Hematopoietic multipotent progenitor cell (in vitro differentiated cells): ENCODE results near the gene AIMP2. TPM values are rescaled to one million over a fixed set of nuclear protein-coding genes. Genes with fewer than 3 reads are reported as not detected.
A peak's percentile ranks its signal among the peaks of the same experiment; 100 is the strongest.
"Not testable (repeated sequence)": the region's sequence is repeated elsewhere in the genome, so short reads cannot be mapped to it uniquely, and the experiment has no call there.

Experiments
- DNase-seq, 3 donors: peaks; one replicate each; pipeline ENCODE4 v3.0.0-alpha.2; 2011 to 2015; ENCODE audit warnings: low read depth in 2 of 3, low spot score in 2 of 3
- small RNA-seq: library from RNA; depleted of rRNA; stranded (forward); fragments of <200 nt; gene quantifications from one replicate; pipeline ENCODE3, GENCODE V24; 2012
- total RNA-seq: library from RNA; depleted of rRNA; stranded (reverse); fragments of >200 nt; gene quantifications from one replicate; pipeline ENCODE4 v1.2.3, GENCODE V29; 2012

Gene AIMP2
- total RNA-seq, 1 donor: 37.2 TPM

DNA sequence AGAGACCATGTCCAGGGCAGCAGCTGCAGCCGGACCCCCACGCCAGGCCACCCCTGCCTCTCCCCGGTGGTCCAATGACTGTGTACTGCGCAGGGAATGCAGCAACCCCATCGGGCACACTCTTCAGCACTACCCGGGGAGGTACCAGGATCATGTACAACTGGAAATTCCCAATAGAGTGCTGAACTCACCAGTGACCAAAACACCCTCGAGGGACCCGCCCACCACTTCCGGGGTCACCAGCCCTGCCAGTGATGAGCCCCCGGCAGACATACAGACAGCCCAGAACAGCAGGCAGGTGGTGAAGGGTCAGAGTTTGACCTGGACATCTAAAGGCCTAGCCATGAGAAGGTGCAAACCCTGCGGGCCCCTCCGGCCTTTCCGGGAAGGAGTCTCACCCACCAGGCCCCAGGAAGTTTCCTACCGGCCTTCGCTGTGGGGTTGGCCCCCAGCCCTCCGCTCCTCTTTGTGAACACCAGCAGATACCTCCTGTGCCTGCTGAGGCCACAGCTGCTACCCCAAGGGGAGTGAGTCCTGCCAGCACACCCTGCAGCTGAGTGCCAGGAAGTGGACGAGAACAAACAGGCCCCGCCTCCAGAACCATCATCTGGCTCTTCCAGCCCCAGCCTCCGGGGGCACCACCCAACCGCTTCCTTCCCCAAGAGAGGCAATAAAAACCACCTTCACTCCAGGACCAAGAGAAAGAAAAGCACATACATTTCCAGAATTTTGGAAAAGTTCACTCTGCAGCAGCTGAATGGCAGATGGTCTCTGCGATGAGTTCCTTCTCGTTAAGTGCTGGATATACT, 17.1 kb downstream of the AIMP2 start:
- peak; percentile 33 to 89 (median 78) for DNase-seq

GRCh38 chr7:6026820-6027311, 17.8 kb downstream of the AIMP2 start:
- DNase-seq: no peak

DNA sequence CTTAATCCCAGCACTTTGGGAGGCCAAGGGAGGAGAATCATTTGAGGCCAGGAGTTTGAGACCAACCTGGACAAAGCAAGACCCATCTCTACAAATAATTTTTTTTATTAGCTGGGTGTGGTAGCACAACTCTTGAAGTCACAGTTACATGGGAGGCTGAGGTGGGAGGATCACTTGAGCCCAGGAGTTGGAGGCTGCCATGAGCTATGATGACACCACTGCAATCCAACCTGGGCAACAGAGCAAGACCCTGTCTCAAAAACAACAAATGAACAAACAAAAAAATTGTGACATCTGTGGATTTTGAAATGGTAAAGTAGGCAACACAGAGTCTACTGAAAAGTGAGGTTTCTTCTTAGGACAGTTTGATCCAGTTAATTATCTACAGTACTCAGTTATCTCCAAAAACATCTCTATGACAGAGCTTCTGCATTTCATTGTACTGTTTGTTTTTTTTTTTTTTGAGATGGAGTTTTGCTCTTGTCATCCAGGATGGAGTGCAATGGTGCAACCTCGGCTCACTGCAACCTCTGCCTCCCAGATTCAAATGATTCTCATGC, 18.8 kb downstream of the AIMP2 start:
- DNase-seq: no peak

- no peak for DNase-seq
Measured at GRCh38 chr7:6028563-6028962, 19.5 kb downstream of the AIMP2 start.

- DNase-seq: no peak
Measured at GRCh38 chr7:6030988-6031387, 21.9 kb downstream of the AIMP2 start, which contains the start of gene ANKRD61. ANKRD61 (plus strand) TSS chr7:6031376; CDS start chr7:6031376, 0 bp downstream.

- no peak for DNase-seq
Measured at GRCh38 chr7:6031567-6031966, 22.5 kb downstream of the AIMP2 start.

GRCh38 chr7:6032167-6032566, 23.1 kb downstream of the AIMP2 start:
- peak in 2 of 3 donors; percentile 41 to 64 for DNase-seq

DNA sequence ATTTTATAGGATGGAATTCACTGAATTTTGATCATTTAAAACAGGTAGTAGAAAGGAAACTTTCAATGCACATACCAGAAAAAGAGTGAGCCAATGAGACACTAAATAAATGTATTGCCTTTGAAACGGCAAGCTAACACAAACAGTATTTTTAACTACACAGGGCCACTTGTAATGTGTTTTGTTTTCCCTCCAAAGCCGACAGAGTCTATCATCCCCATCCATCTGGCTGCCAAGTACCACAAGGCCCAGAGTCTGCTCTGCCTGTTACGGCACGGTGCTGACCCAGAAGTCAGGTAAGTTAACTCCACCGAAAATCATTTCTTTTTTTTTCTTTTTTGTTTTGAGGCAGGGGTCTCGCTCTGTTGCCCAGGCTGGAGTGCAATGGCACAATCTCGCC, 23.6 kb downstream of the AIMP2 start:
- no peak for DNase-seq

- DNase-seq: no peak
Measured at GRCh38 chr7:6035165-6035564, 26.1 kb downstream of the AIMP2 start.

GRCh38 chr7:6035686-6036085, 26.6 kb downstream of the AIMP2 start:
- DNase-seq: no peak

DNA sequence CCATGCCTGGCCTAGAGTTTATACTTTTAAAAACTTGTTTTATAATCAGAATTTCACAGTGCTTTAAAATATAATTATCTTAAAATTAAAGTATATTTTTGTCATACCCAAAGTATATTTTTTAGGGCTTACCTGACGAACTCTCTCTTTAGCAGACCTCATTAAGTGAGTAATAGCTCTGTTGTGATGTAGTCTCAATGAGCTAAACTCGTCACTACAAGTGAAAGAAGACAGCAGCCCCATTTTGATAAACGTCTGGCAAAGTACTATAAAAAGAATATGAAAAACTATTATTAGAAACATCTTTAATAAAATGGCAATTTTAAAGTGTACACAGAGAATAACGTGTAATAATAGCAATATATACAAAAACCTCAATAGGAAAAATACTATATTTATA, 40.7 kb downstream of the AIMP2 start:
- no peak for DNase-seq

- DNase-seq: not testable (repeated sequence)
Measured at GRCh38 chr7:6051185-6051584, 42.1 kb downstream of the AIMP2 start.

DNA sequence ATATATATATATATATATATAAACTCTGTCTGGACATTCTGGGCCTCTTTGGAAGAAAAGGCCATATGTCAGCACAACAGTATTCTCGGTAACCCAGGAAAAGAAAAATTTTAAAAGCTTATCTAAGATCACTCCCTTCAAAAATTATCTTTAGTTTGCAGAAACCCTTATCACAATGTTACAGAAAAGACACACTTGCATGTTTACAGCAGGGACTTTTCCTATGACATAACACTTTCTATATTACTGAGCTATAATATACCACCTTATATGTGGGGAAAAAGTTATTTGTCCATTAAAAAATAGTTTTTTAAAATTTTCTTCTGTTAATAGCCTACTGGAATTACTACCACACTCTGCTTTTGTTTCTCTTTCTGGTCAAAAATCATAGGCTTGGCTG, 47.5 kb downstream of the AIMP2 start:
- peak in 2 of 3 donors; percentile 38 to 69 for DNase-seq

DNA sequence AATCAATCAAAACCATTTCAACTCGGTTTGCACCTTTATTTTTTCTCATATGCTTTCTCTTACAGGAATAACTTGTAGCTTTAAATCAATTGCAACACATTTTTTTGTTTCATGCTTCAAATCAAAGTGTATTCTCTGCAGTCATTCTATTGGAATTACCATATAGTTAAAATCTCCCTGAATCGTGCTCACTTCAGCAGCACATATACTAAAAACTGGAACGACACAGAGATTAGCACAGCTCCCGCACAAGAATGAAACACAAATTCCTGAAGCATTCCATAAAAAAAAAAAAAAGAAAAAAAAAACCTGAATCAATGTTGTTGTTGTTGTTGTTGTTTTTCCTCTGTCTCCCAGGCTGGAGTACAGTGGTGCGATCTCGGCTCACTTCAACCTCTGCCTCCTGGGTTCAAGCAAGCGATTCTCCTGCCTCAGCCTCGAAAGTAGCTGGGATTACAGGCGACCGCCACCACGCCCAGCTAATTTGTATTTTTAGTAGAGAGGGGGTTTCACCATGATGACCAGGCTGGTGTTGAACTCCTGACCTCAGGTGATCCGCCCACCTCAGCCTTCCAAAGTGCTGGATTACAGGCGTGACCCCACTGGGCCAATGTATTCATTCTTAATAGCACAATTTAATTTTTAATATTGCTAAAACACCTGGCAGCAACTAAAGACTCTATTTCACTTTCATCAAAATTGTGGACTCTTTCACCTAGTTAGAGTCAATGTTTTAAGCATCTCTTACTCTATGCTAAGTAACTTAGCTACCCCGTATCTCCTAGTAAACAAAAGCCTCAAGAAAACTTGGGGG, 48.5 kb downstream of the AIMP2 start:
- DNase-seq: no peak

- DNase-seq: not testable (repeated sequence)
Measured at GRCh38 chr7:6059941-6060340, 50.9 kb downstream of the AIMP2 start.

GRCh38 chr7:6071406-6071805, 62.3 kb downstream of the AIMP2 start:
- no peak for DNase-seq

Small RNAs within 50 kb of the gene (small RNA-seq; reads per million reads assigned to genes)
- gene RF00019 (not detected), gene RNU6-218P (not detected), gene SNORA80D (82.1 reads per million, percentile 97 among the genes with 10 or more reads in this experiment)

Other genes starting within 250 kb of the AIMP2 start
- 24.5 TPM for gene RNF216, start 227.6 kb upstream of the AIMP2 start, total RNA-seq
- gene OCM, start 128.5 kb upstream of the AIMP2 start, total RNA-seq: not detected
- 18.3 TPM for gene CCZ1, start 110.5 kb upstream of the AIMP2 start, total RNA-seq
- not detected for gene RSPH10B, start 38.6 kb upstream of the AIMP2 start, total RNA-seq
- gene PMS2, start 223 bp upstream of the AIMP2 start, total RNA-seq: 10.2 TPM
- gene ANKRD61, start 22.1 kb downstream of the AIMP2 start, total RNA-seq: under 0.01 TPM
- gene EIF2AK1, start 49.9 kb downstream of the AIMP2 start, total RNA-seq: 141 TPM
- 7.0 TPM for gene USP42, start 95.7 kb downstream of the AIMP2 start, total RNA-seq